Middle frontal gyrus (tissue), 1 donor: ENCODE results near the gene FER.
"Not testable (repeated sequence)": the region's sequence is repeated elsewhere in the genome, so short reads cannot be mapped to it uniquely, and the experiment has no call there.

Experiments
- DNase-seq: peaks from one replicate; pipeline ENCODE4 v3.0.0-alpha.2; 2015; ENCODE audit warnings: low spot score; ENCODE audit errors: extremely low spot score

FER gene

DNA sequence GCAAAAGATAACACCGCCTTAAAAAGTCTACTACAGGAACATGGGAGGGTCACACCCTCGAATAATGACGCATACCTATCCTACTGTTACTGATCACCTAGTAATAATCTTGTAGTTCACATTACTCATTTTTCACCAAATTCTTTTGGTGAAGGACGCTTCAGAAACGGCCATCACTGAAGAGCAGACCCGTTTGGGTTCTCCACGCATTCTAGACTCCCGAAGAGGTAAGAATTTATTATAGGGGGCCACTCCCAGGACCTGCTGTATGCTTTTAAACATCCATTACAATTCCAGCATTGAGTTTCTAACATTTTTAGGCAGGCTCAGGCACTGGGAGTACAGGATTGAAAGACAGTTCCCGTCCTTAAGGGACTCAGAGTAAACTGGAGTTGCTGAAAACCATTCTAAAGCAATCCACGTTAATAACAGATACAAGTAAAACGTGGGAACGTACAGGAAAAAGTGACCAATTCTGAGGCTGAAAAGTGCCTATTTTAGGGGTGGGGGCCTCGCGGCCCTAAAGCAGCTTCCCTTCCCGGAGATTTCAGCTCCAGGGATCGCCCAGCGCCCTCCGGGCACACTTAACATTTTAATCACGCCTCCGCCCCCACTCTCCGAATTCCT is at the start of gene FER:
TSS of gene FER (plus strand) at position 124 of the 627 bp plus-strand sequence. CDS start 50,286 bp downstream, outside the sequence.
- DNase-seq = no peak

DNA sequence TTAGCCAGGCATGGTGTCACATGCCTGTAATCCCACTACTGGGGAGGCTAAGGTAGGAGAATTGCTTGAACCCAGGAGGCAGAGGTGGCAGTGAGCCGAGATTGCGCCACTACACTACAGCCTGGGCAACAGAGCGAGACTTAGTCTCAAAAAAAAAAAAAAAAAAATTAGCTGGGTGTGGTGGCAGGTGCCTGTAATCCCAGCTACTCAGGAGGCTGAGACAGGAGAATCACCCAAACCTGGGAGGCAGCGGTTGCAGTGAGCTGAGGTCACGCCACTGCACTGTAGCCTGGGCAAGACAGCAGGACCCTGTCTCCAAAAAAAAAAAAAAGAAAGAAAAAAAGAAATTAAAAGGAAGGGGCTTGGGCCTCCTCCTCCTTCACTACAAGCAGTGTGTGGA is 47.3 kb upstream of the FER start:
- DNase-seq = not testable (repeated sequence)

DNA sequence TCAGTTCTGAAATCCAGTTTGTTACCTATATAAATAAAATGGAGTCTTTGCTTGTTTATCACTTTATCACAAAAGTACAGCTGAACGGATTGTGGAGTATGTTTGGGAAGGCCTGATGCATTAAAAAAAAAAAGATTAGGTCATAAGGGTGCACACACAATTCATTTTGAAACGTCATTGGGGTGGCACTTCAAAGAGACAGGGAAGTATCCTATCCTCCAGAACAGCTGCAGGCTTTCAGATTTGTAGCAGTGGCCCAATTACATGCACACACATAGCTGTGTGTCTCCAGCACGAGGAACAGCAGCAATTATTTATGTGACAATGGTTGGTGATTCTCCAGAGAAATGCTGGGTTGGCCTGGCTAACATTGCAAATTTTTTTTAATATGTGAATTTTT is 46.8 kb upstream of the FER start:
- no peak for DNase-seq

DNA sequence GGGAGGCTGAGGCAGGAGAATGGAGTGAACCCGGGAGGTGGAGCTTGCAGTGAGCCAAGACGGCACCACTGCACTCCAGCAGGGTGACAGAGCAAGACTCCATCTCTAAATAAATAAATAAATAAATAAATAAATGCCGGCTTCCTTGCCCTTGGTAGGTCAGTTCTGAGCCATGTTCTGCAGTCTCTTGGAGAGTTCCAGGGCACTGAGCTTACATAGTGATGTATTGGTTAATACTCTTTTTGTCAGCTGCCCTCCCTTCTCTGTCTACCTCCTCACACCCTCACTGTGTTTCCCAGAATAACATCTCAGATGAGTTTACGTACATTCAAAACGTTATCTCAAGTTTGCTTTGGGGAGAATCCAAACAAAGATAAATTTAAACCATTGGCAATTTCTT is 45.2 kb upstream of the FER start:
- DNase-seq = no peak

DNA sequence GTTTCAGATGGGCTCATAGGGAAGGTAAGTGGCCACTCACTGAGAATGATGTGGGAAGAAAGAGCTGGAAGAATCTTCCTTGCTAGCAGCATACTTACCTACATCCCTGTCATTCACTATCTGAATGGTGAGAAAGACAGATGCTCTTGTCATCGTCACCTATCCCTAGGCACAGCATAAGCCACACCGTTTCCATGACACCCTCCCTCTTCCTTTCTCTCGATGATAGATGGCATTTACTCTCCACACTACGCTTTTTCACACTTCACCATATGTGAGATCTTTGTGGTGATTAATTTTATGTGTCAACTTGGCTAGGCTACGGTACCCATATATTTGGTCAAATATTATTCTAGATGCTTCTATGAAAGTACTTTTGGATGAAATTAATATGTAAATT is 44.4 kb upstream of the FER start:
- no peak for DNase-seq

DNA sequence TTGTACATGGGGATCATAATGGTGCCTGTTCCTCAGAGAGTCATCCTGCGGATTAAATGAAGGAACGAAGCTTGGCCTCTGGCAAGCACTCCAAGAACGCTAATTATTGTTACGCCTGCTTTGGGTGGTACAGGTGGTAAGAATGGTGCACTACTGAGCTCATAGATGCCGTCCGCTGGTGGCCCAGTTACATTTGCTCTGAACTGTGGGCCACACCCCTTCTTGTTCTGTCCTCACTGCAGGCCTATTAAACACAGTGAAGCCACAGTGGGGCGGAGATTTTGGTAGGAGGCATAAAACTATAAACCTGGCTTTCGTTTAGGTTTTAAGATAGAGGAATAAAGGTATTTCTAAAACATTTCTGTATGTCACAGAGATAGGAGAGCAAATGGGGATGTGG is 40.6 kb upstream of the FER start:
- no peak for DNase-seq

DNA sequence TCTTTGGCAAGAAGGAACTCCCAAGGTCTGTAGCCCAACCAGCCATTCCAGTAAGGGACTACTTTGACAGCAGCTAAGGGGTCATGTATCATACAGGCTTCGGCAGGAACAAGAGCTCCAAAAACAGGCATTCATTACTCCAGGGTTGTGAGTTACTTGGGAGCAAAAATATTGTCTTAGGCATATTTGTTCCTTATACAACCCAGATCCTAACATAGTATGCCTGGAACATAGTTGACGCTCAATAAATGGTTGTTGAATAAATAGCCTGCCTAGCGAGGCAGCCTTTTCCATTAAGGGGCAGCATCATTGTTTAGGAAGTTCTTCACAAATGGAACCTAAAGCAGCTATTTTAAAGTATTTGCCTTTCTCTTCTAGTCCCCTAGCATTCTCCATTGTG is 35.8 kb upstream of the FER start:
- DNase-seq = no peak

DNA sequence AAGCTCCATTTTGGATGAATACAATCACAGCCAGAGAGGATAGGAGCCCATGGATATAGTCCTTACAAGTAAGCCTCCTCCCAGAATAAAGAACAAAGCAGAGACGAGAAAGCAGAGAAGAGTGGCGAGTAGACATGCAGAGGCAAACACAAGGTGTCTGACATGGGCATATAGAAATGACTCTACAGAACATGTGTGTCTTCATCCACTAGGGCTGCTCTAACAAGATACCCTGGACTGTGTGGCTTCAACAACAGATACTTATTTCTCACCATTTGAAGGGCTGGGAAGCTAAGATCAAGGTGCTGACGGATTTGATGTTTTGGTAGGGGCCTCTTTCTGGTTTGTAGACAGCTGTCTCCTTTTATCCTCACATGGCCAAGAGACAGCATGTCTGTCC is 32.3 kb upstream of the FER start:
- no peak for DNase-seq

DNA sequence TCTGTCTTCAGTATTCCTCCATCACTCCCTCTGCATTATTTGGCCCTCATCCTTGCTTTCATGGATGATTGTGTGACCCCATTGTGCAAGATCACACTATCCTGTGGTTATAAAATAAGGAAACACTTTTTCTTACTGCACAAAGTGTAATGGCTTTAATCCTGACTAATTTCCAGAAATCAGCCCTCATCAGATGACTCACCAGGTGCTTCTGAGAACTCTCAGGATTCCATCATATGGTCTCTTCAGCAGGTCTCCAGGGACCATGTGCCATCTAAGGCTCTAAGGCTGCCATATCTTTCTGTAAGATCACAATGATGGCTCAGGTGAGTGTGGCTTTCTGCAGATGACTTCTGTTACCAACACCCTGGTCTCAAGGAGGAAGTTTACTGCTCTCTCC is 27.3 kb upstream of the FER start:
- no peak for DNase-seq

DNA sequence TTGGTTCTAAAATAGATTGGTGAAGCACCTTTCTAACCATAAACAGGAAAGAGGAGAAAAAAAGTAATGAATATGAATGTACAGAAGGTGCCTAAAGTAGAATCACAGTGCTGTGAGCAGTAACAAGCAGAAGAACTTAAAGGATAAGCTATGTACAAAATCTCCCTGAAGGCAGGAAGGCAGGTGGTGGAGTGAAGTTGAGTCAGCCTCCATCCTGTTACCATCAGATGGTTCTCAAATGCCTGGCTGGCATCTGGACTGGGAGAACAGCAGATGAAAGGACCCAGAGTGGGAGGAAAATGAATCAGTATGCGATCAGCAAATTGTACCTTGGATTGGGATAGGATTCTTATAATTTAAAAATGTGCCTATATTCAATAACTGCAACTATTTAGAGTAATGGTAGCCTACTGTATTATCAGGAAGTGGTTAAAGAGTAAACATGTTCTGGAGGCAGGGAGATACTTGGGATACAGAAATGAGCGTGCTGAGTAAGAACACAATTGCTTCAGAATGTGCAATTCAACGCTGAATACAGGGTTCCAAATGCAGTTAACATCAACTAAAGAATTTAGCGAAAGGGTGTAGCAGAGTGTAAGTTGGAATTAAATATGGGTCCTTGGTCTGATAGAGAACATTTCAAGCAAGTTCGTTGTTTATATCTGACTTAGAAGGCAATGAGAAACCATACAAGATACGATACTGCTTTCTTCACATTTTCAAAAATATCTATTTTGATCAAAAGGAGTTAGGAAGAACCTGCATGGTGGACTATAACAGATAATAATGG is 21.1 kb upstream of the FER start:
- DNase-seq = no peak

DNA sequence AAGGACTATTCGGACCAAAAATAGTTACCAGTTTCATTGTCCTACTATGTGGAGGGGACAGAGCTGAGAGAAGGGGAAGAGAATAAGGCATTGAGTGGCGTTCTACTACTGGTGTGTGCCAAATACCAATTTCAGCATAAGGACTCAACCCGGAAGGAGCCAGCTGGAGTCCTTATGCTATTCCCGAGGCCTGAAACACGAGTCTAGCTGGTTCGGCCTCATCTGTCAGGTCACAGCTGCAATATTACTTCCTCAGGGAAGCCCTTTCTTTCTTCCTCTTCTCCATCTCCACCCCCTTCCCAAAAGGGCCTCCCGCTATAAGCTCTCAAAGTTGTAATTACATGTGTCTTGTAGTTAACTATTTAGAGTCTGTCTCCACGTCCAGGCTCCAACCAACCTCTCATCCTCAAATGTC is 20.5 kb upstream of the FER start:
- DNase-seq = no peak

DNA sequence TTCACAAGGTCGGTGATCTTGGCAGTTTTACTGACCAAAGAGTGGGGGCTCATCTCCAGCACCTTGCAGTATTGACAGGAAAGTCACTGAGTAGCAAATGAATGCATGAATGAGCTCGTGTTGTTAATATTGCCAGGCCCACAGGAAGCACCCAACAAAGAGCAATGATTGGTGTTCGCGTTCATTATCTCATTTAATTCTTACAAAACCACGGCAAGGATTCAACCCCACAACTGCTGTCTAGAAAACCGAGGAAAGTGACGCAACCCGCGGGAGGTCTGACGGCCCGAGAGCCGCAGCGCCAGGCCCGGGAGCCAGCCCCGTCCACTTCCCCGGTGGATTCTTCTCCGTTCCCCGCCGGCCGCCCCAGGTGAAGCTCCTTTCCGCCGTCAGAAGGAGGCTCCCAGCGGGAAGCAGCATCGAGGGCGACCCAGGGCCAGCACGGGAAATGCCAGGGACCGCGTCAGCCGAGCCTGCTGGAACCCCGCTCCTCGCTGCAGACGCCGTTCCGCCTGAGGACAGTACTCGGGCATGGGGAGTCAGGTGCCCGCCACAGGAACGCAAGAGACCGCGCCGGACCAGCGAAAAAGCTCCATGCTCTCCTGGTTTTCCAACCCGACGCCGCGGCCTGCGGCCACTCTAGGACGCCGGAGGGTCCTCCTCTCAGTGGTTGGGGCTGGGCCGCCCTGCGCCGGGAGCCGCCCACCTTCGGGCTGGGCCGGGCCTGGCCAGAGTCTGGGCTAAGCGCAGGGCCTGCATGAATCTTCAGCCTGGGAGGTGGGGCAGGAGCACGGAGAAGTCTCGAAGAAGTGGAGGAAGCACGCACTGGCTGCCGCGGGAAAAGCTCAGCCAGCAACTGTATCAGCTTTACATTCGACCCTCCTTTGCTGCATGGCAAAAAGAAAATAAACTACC is 19.8 kb upstream of the FER start:
- no peak for DNase-seq

DNA sequence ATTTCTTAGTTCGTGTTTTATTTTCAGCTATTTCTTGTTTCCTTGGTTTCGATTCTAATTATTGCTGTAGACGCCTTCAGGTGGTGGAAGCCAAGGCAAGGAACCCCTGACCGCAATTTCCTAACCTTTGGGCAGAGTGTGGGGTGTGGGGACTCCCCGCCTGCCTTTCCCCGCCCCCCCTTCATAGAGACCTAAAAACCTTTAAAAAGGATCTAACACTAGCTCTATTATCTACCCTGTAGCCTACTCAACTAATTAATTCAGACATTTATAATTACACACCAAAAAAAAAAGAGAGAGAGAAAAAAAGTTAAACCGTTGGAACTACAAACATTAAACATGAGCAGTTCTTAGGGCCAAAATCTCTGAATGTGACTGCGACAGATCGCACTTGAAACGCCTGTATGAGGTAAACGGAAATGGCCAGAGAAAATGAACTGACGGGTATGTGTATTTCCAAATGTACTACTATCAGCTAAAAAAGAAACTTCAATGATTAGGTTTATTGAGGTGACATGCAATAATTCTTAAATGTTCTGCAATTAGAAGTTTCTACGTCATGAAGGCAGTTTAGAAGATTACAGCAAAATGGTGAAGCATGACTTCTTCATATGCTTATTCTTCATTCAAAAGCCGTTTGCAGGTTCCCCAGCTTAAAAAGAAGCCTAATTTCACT is 19.0 kb upstream of the FER start:
- DNase-seq = no peak

DNA sequence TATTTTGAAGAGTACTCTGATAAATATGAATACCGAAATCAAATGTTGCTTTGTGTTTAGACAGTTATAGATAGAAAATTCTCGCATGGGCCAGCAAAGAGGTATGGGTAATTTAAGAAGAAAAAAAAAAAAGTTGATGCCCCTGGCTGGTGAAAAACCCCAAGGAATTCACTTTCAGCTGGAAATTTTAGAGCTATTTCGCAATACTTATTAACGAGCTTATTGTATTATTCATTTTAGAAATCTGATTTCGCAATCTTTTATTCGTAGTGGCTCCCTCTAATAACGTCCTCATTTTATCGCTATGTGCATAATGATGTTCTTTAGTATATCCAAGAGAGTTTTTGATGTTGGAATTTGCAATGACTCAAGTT is 18.5 kb upstream of the FER start:
- no peak for DNase-seq

DNA sequence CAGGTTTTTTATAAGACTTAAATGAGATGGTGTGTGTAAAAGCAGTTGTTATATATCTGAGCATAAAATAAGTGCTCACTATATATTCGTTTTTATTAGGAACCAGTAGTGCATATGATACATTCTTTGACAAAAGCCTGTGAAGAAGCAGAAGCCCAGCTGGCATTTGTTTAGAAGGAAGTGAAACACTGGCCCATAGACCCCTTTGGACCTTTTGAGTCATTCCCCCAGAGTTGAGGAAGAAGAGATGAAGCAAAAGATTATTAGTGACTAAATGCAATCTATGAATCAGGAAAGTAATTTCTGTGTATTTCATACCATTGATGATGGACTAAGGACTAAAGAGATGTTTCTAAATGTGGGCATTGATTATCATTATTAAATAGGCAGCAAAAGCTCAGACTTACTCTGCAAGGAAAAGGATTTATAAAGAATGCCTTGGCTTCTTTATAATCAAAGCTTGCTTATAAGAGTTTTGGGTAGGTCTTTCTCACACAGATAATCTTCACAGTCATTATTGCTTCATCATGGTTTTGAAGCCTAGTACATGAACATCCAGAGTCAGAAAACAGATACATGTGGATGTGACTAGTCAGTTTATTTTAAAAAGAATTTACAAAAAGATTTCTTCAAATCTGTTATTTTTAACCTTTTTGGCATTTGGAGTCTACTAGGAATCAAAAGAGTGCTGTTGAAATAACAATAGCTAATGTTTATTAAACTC is 16.9 kb upstream of the FER start:
- DNase-seq = no peak

DNA sequence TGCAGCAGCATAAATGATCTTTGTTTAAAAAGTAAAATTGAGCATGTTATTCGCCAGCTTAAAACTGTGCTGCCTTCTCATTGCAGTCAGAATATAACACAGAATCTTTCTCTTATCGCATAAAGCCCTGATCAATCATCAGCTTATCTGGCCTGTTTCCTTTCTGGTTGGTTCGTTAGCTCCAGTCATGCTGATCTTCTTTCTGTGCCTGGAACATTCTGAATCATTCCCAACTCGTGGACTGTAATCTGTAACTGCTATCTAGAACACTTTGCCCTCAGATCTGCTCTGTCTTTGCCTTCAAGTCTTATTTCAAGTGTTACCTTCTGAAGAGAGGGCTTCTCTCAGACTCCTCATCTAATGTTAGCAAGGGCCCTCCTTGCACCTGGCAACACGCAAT is 11.9 kb upstream of the FER start:
- no peak for DNase-seq

DNA sequence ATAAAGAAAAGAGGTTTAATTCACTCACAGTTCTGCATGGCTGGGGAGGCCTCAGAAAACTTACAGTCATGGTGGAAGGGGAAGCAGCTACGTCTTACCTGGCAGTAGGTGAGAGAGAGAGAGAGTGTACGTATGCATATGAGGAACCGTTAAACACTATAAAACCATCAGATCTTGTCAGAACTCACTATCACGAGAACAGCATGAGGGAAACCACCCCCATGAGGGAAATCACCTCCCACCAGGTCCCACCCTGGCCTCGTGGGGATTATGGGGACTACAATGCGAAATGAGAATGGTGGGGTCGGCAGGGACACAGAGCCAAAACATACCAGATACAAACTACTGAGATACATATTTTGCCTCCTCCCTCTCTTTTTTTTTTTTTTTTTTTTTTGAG is 10.8 kb upstream of the FER start:
- no peak for DNase-seq

DNA sequence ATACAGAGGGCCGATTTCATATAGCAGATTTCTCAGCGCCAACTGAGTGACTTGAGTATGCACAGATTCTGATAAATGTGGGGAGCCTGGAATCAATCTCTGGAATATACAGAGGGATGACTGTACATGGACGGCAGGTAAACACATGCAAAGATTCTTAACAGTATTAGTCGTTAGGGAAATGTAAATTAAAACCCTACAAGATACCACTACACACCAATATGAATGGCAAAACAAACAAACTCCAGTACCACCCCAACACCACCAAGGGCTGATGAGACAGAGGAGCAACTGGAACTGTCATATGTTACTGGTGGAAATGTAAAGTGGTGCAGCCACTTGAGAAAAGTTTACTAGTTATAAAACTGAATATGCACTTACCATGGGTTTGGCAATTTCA is 8.3 kb upstream of the FER start:
- DNase-seq = no peak

DNA sequence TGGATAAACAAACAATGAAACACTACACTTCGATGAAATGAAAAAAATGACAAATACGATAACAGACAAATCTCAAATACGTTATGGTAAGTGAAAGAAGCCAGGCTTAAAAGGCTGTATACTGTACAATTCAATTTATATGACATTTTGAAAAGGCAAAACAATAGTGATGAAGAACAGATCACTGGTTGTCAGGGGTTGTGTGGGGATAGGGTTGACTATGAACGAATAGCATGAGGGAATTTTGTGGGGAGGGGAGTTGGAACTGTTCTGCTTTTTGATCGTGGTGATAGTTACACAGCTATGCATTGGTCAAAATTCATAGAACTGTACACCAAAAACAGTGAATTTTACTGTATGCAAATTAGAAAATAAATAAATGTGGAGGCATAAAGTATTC is 7.8 kb upstream of the FER start:
- no peak for DNase-seq

DNA sequence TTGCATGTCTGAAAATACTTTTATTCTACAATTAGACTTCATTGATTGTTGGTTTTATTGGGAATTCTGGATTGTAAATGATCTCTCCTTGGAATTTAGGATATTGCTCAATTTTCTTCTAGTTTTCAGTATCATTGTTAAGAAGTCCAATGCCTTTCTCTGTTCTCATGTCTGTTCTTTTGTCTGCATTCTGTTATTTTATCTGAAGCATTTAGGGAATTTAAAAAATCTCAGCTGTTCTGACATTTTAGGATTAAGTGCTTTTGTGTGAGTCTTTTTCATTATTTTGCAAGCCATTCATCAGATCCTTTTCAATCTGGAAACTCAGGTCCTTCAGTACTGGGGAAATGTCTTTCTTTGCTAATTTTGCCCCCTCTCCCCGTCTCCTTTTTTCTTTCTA is 4.4 kb upstream of the FER start:
- DNase-seq = no peak

DNA sequence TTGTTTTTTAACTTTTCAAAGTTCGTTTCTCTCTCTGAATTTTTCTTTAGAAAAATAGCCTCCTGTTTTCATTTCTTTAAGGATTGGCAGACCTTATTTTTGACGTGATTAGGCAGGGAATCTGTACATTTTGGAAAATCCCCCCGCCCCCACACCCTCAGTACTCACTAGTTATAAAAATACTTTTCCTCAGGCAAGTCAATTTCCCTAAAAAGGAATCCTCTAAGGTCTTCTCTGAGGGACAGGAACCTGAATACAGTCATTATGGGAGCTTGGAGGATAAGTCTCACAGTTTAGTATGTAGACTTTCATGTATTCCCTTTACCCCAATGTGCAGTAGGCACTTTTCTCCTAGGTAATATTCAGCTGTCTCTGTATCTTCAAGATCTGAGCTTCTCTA is 3.9 kb upstream of the FER start:
- no peak for DNase-seq
